B cell (primary cell): Measurements from ENCODE around the gene GCN1.

Experiments
- CTCF ChIP-seq: fragments of 200-600 bp; IDR thresholded peaks from one replicate; pipeline ENCODE4 v1.8.0; 2022; ENCODE audit warnings: antibody characterized with exemption, mild to moderate bottlenecking
- EZH2 ChIP-seq: IDR thresholded peaks from 2 replicates; pipeline ENCODE4 v1.6.1; 2012; ENCODE audit warnings: borderline replicate concordance, low read depth, mild to moderate bottlenecking, moderate library complexity, low read length; ENCODE audit not compliant: insufficient read depth, poor library complexity, severe bottlenecking

- TF ChIP-seq CTCF, result no peak
- TF ChIP-seq EZH2, result no peak
These were observed 75.1 kb downstream of the GCN1 start for GRCh38 chr12:120119271-120119973.
